Gastrocnemius medialis (tissue), 4 donors: Measurements from ENCODE around the gene TTN.

Experiments used
- POLR2A ChIP-seq, 2 donors: fragments of 450-650 bp; IDR thresholded peaks; one replicate each; pipeline ENCODE4 v1.6.1; 2017; ENCODE audit warnings: antibody characterized with exemption in 2 of 2, mild to moderate bottlenecking in 2 of 2, moderate library complexity in 2 of 2
- TF ChIP-seq, protein P1 (sequence below), 5 experiments: fragments of 450-650 bp in 3 of 5; fragments of 200-600 bp in 2 of 5; sonication (generic) in 2 of 5; IDR thresholded peaks in 4 of 5; conservative IDR thresholded peaks in 1 of 5; 1 replicate in 4 of 5; 2 replicates in 1 of 5; pipeline ENCODE4 v1.5.1; 2016 to 2019; ENCODE audit warnings: antibody characterized with exemption in 5 of 5, mild to moderate bottlenecking in 3 of 5, moderate library complexity in 3 of 5

DNA sequence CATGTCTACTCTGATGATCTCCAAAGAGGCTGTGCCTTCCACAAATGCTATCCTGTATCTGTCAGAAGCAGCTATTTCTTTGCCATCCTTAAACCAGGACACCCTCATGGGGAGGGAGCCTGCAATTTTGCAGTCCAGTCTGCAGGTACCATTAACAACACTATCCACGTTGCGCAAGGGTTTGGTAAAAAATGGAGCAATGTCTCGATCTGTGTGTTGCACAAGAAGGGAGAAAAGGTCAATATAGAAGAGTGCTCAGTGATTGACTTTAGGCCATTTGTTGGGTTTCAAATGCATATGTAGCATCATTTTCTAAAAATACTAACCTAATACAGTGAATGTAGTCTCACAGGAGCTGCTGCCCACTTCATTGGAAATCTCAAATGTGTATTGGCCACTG is 74.3 kb downstream of the TTN start:
- TF ChIP-seq, protein P1, sequence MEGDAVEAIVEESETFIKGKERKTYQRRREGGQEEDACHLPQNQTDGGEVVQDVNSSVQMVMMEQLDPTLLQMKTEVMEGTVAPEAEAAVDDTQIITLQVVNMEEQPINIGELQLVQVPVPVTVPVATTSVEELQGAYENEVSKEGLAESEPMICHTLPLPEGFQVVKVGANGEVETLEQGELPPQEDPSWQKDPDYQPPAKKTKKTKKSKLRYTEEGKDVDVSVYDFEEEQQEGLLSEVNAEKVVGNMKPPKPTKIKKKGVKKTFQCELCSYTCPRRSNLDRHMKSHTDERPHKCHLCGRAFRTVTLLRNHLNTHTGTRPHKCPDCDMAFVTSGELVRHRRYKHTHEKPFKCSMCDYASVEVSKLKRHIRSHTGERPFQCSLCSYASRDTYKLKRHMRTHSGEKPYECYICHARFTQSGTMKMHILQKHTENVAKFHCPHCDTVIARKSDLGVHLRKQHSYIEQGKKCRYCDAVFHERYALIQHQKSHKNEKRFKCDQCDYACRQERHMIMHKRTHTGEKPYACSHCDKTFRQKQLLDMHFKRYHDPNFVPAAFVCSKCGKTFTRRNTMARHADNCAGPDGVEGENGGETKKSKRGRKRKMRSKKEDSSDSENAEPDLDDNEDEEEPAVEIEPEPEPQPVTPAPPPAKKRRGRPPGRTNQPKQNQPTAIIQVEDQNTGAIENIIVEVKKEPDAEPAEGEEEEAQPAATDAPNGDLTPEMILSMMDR (IDR thresholded peaks at IDR 0.05 in 4 of 5, conservative IDR thresholded peaks at IDR 0.05 in 1 of 5) = no peak
- TF ChIP-seq POLR2A (IDR thresholded peaks at IDR 0.05) = no peak
